RCC 7860 (cell line): ENCODE data around the gene S100A5.
A peak's percentile ranks its signal among the peaks of the same experiment; 100 is the strongest.

ENCODE experiments used
- DNase-seq: peaks from one replicate; pipeline ENCODE4 v3.0.0-alpha.2; 2015; ENCODE audit warnings: low spot score
- FAIRE-seq: peaks from 2 replicates; lab custom pipeline; 2012; peaks lifted over from hg19 to GRCh38; lab: Jason Lieb, UNC

The S100A5 gene

GRCh38 chr1:153513023-153513422 is 27.7 kb downstream of the S100A5 start:
- DNase-seq (no peak), FAIRE-seq (no peak)

GRCh38 chr1:153510984-153511410 is 29.7 kb downstream of the S100A5 start:
- peak; percentile 77 for DNase-seq
- FAIRE-seq: peak; percentile 4

DNA sequence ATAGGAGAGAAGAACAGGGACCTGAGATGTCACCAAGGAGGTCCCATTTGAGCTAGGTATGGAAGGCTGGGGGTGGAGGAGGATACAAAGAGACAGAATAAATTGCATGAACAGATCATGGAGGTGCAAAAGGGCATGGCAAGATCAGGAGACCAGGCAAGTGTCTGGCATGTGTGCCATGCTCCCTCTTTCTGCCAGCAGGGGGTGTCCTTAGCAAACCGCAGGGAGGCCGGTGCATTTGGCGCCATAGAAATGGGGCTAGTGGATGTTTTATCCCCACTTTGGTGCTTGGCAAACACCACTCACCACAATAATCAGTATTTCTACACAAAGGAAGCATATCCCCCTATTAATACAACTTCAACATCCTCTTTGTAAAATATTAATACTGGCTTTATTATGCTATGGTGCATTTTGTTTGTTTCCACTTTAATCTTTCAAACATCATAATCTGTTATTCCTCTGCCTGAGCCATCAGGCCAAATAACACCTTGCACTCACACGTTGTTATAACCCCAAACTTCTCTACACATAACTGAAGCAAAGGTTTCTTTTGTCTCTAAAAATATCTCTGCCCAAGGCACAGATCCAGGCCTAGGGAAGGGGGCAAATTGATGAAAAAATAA is 30.9 kb downstream of the S100A5 start:
- DNase-seq: peak; percentile 25
- no peak for FAIRE-seq

DNA sequence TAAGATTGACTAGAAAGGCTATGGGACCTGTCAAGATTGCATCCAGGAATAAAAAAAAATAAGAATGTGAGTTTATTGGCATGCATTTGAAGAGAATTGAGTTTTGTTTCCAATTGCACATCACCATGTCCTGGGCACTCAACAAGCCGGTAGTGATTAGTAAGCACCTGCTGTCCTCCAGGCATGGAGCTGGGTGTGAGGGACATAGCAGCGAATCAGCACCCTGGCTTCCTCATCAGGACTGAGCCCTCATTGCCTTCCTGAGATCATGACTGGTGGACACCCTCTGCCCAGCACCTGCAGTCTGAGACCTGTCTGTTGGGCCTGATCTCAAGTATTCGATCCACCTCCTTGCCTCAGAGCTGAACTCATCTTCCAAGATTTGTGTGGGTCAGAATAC is 31.7 kb downstream of the S100A5 start:
- DNase-seq: no peak
- FAIRE-seq: no peak

GRCh38 chr1:153507926-153508583 is 32.7 kb downstream of the S100A5 start:
- DNase-seq: no peak
- FAIRE-seq: no peak

DNA sequence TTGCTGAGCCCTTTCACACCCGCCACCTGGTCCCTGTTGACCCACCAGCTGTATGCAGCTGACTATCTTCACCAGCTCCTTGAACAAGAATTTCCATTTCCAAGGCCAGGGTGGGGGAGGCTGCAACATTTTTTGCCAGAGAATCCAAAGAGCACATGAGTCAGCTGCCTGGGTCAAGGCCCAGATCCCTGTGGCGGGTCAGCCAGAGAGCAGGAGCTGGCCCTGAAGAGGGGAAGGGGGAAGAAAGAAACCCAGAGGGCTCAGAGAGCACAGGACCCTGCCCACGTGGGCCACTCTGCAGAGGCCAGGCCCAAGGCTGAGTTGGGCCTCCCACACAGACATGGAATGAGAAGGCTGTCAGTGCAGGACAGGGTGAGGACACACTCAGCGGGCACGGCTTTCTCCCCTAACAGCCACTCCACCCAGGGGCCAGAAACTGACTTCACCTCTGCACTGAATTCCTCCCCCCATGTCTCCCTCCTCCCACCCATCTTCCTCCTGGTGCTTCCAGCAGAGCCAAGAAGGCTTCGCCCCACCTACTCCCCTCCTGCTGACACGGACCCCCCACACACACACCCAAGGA is 33.8 kb downstream of the S100A5 start:
- peak; percentile 88 for FAIRE-seq
- DNase-seq: peak; percentile 85

GRCh38 chr1:153506386-153506785 is 34.3 kb downstream of the S100A5 start:
- FAIRE-seq (no peak), DNase-seq (no peak)

- no peak for FAIRE-seq
- DNase-seq: no peak
These were observed 35.2 kb downstream of the S100A5 start for GRCh38 chr1:153505576-153505975.

- DNase-seq (no peak), FAIRE-seq (no peak)
These were observed 37.0 kb downstream of the S100A5 start for GRCh38 chr1:153503766-153504165.

DNA sequence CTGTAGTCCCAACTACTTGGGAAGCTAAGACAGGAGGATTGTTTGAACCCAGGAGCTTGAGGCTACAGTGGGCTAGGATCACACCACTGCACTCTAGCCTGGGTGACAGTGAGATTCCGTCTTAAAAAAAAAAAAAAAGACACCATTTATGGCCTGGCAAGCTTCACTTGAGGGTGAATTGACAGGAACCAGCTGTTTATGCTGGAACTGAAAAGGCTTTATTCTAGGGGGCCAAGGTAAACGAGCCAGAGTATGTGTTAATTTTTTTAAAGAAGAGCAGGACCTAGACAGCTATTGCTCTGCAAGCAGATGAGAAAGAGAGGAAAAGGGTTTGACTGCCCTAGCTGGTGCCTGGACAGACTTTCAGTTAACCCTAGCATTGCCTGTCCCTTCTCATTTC is 42.0 kb downstream of the S100A5 start:
- FAIRE-seq: no peak
- DNase-seq: no peak

GRCh38 chr1:153495536-153495935 is 45.2 kb downstream of the S100A5 start:
- FAIRE-seq: no peak
- DNase-seq: no peak

GRCh38 chr1:153494976-153495535 is 45.7 kb downstream of the S100A5 start:
- FAIRE-seq (no peak), DNase-seq (peak; percentile 37)

GRCh38 chr1:153493343-153493960 is 47.3 kb downstream of the S100A5 start:
- no peak for FAIRE-seq

GRCh38 chr1:153490272-153491051 is 50.3 kb downstream of the S100A5 start:
- peak; percentile 68 for DNase-seq
- peak; percentile 18 for FAIRE-seq

More at GRCh38 chr1:153493343-153493960, 47.3 kb downstream of the S100A5 start:
- DNase-seq: no peak

- no peak for DNase-seq
- FAIRE-seq: no peak
These were observed 52.0 kb downstream of the S100A5 start for GRCh38 chr1:153488731-153489130.

- no peak for DNase-seq
- no peak for FAIRE-seq
These were observed 53.0 kb downstream of the S100A5 start for GRCh38 chr1:153487707-153488106.
